Heart left ventricle (tissue), 13 donors: ENCODE results near the gene BANK1.

ENCODE experiments used
- POLR2A ChIP-seq, 2 donors: fragments of 450-650 bp; IDR thresholded peaks; one replicate each; pipeline ENCODE4 v1.6.1; 2017; ENCODE audit warnings: antibody characterized with exemption in 2 of 2, mild to moderate bottlenecking in 2 of 2, moderate library complexity in 2 of 2
- TF ChIP-seq, protein P1 (sequence below), 12 donors: fragments of 200-600 bp; sonication (generic) in 4 of 12; IDR thresholded peaks; one replicate each; pipeline versions ENCODE4 v1.5.0 to v1.8.0; 2018 to 2022; ENCODE audit warnings: antibody characterized with exemption in 12 of 12, mild to moderate bottlenecking in 5 of 12
- donor health status: ischemic (EF 13 %, LVEDD 7.1; RV severe dilation, severe dysfunction).
- donor health status: DM: no; HTN: yes; CAD: no.
- donor health status: DM: no; HTN: no; CAD: no.
- donor health status: ischemic (EF 25% LVEDD 6.9; RV normal size, moderate dysfunction).
- donor health status: ischemic (EF 25% LVEDD 5.7; RV mildly dilated, moderate dysfunction).
- donor health status: ischemic (EF 35%, LVEDD 5.7; RV mildly dilated, moderate dysfunction).
- donor health status: nonischemic (EF 11% LVEDD 7.7; RV severe dilation, severe dysfunction).
- donor health status: DM: yes; HTN: yes; CAD: no.
- donor health status: PGD.
- donor health status: ischemic (EF 29% LVEDD 5.4; RV normal size, mild dysfunction).
- donor health status: nonischemic (EF 23%, LVEDD 6.1; RV moderate dilation, normal function).

DNA sequence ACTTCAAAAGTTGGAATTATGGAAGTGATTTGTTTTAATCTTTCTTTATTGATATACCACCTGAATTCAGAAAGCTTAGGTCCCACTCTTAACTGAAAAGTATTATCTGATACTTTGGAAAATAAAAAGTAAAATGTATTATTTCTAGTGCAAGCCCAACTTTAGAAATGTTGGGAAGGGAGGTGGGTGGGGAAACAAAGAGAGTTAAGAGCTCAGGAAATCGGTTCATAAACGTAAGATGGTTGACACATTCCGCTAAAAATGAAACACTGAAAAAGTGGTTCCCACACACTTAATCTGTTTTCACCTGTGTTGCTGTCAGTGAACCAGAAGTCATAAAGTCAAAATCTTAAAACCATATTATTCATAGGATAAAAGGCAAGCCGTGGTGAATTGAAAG lies 237.4 kb downstream of the BANK1 start:
- TF ChIP-seq POLR2A (IDR thresholded peaks at IDR 0.05): no peak
- TF ChIP-seq, protein P1, sequence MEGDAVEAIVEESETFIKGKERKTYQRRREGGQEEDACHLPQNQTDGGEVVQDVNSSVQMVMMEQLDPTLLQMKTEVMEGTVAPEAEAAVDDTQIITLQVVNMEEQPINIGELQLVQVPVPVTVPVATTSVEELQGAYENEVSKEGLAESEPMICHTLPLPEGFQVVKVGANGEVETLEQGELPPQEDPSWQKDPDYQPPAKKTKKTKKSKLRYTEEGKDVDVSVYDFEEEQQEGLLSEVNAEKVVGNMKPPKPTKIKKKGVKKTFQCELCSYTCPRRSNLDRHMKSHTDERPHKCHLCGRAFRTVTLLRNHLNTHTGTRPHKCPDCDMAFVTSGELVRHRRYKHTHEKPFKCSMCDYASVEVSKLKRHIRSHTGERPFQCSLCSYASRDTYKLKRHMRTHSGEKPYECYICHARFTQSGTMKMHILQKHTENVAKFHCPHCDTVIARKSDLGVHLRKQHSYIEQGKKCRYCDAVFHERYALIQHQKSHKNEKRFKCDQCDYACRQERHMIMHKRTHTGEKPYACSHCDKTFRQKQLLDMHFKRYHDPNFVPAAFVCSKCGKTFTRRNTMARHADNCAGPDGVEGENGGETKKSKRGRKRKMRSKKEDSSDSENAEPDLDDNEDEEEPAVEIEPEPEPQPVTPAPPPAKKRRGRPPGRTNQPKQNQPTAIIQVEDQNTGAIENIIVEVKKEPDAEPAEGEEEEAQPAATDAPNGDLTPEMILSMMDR (IDR thresholded peaks at IDR 0.05): no peak
